ENCODE measurements around the gene SGTA. TPM values are rescaled to one million over a fixed set of nuclear protein-coding genes. Genes with fewer than 3 reads are reported as not detected.

The SGTA gene
- total and polyA plus RNA-seq, 12 donors = 28.2 to 104 (median 54.9) TPM

- H3K9me3 ChIP-seq (replicated peaks in 1 of 3) = no peaks in the 10 kb centered on the region
- no peaks in the 10 kb centered on the region for H3K4me1 ChIP-seq (replicated peaks in 1 of 2)
- H3K27ac ChIP-seq = no peak overlapping the region
- 76 to 96% (median 88%) methylated on average over 7 to 8 of the region's 8 CpGs for WGBS, 4 donors
- H3K4me3 ChIP-seq = no peak overlapping the region
- peaks cover 0 to 43% of the 10 kb centered on the region in 2 donors for H3K36me3 ChIP-seq (replicated peaks in 1 of 2)
- DNase-seq = no peak
- no peak for TF ChIP-seq CTCF (IDR thresholded peaks at IDR 0.05)
- TF ChIP-seq POLR2A (IDR thresholded peaks at IDR 0.05) = no peak
- no peaks in the 10 kb centered on the region for H3K27me3 ChIP-seq
- intact Hi-C loops (cut with DNase I) = no loop called here
Measured at GRCh38 chr19:2756477-2756876, 26.6 kb downstream of the SGTA start.

GRCh38 chr19:2755811-2756210 lies 27.3 kb downstream of the SGTA start:
- H3K4me1 ChIP-seq (replicated peaks in 1 of 2) = no peaks in the 10 kb centered on the region
- WGBS, 4 donors = 91 to 95% (median 92%) methylated on average over 16 of the region's 16 CpGs
- no peaks in the 10 kb centered on the region for H3K9me3 ChIP-seq (replicated peaks in 1 of 3)
- DNase-seq = no peak
- H3K27me3 ChIP-seq = no peaks in the 10 kb centered on the region
- H3K4me3 ChIP-seq = no peak overlapping the region
- TF ChIP-seq POLR2A (IDR thresholded peaks at IDR 0.05) (no peak), CTCF (IDR thresholded peaks at IDR 0.05) (no peak)
- intact Hi-C loops (cut with DNase I) = no loop called here
- peaks cover 0 to 36% of the 10 kb centered on the region in 2 donors for H3K36me3 ChIP-seq (replicated peaks in 1 of 2)
- no peak overlapping the region for H3K27ac ChIP-seq

GRCh38 chr19:2755448-2755705 lies 27.7 kb downstream of the SGTA start:
- TF ChIP-seq POLR2A (IDR thresholded peaks at IDR 0.05) (no peak), CTCF (IDR thresholded peaks at IDR 0.05) (no peak)
- DNase-seq = no peak
- Histone ChIP-seq H3K27ac (no peak overlapping the region), H3K4me3 (no peak overlapping the region), H3K36me3 (replicated peaks in 1 of 2) (peaks cover 0 to 33% of the 10 kb centered on the region in 2 donors), H3K27me3 (no peaks in the 10 kb centered on the region), H3K9me3 (replicated peaks in 1 of 3) (no peaks in the 10 kb centered on the region), H3K4me1 (replicated peaks in 1 of 2) (no peaks in the 10 kb centered on the region)
- 91 to 98% (median 94%) methylated on average over 16 of the region's 16 CpGs for WGBS, 4 donors
- intact Hi-C loops (cut with DNase I) = no loop called here

- no peaks in the 10 kb centered on the region for H3K27me3 ChIP-seq
- 90 to 95% (median 92%) methylated on average over 26 to 43 of the region's 43 CpGs for WGBS, 4 donors
- no peak overlapping the region for H3K27ac ChIP-seq
- no peak for DNase-seq
- no peak for TF ChIP-seq CTCF (IDR thresholded peaks at IDR 0.05)
- no peak for TF ChIP-seq POLR2A (IDR thresholded peaks at IDR 0.05)
- H3K4me1 ChIP-seq (replicated peaks in 1 of 2) = no peaks in the 10 kb centered on the region
- peaks cover 0 to 30% of the 10 kb centered on the region in 2 donors for H3K36me3 ChIP-seq (replicated peaks in 1 of 2)
- H3K9me3 ChIP-seq (replicated peaks in 1 of 3) = no peaks in the 10 kb centered on the region
- H3K4me3 ChIP-seq = no peak overlapping the region
- intact Hi-C loops (cut with DNase I) = loop anchor here in 1 of 2 donors (5.0 kb wide), 1 partner anchor 103 kb away; no protein-coding TSS in a partner anchor
Measured at GRCh38 chr19:2754659-2755447, 28.2 kb downstream of the SGTA start.
